ENCODE measurements around the gene EEF1AKMT1. TPM values are rescaled to one million over a fixed set of nuclear protein-coding genes. Genes with fewer than 3 reads are reported as not detected.

Gene EEF1AKMT1
- polyA plus RNA-seq, 1 donor from 2014 or later = 8.2 TPM

GRCh38 chr13:20728579-20729311 is 45.0 kb downstream of the EEF1AKMT1 start:
- no peaks in the 10 kb centered on the region for H3K9me3 ChIP-seq (ENCODE audit: low read length)
- H3K79me2 ChIP-seq (replicated peaks; ENCODE audit: insufficient read depth, low read length) = no peaks in the 10 kb centered on the region
- H3K4me3 ChIP-seq (ENCODE audit: low read length) = no peak overlapping the region
- H3F3A ChIP-seq (ENCODE audit: insufficient read depth, low read length, poor library complexity, severe bottlenecking) = no peaks in the 10 kb centered on the region
- H3K9me2 ChIP-seq (ENCODE audit: insufficient read depth, low read length) = no peaks in the 10 kb centered on the region
- no peak for TF ChIP-seq EZH2 (IDR thresholded peaks at IDR 0.05; ENCODE audit: borderline replicate concordance, insufficient read depth, low read length, poor library complexity, severe bottlenecking)
- no peak for TF ChIP-seq CTCF (IDR thresholded peaks at IDR 0.05; ENCODE audit: poor library complexity, severe bottlenecking)
- no peak for TF ChIP-seq SMC3 (conservative IDR thresholded peaks at IDR 0.05; ENCODE audit: poor library complexity)
- H3K4me2 ChIP-seq (ENCODE audit: low read length) = no peak overlapping the region
- H3K36me3 ChIP-seq (ENCODE audit: insufficient read depth, low read length) = no peaks in the 10 kb centered on the region
- H3K27ac ChIP-seq (ENCODE audit: low read length) = no peak overlapping the region
- no peaks in the 10 kb centered on the region for H4K20me1 ChIP-seq (ENCODE audit: insufficient read depth)
- H3K9ac ChIP-seq (ENCODE audit: low read length) = no peak overlapping the region
- no peaks in the 10 kb centered on the region for H3K27me3 ChIP-seq (ENCODE audit: insufficient read depth, low read depth, low read length)
- H2AFZ ChIP-seq (ENCODE audit: low read depth, low read length) = no peak overlapping the region

- Histone ChIP-seq H2AFZ (ENCODE audit: low read depth, low read length) (no peak overlapping the region), H3K79me2 (replicated peaks; ENCODE audit: insufficient read depth, low read length) (no peaks in the 10 kb centered on the region), H3K4me3 (ENCODE audit: low read length) (no peak overlapping the region), H3K9me2 (ENCODE audit: insufficient read depth, low read length) (no peaks in the 10 kb centered on the region), H4K20me1 (ENCODE audit: insufficient read depth) (no peaks in the 10 kb centered on the region), H3K4me2 (ENCODE audit: low read length) (no peak overlapping the region), H3K27ac (ENCODE audit: low read length) (no peak overlapping the region), H3K9me3 (ENCODE audit: low read length) (no peaks in the 10 kb centered on the region), H3K36me3 (ENCODE audit: insufficient read depth, low read length) (no peaks in the 10 kb centered on the region), H3K27me3 (ENCODE audit: insufficient read depth, low read depth, low read length) (no peaks in the 10 kb centered on the region), H3F3A (ENCODE audit: insufficient read depth, low read length, poor library complexity, severe bottlenecking) (no peaks in the 10 kb centered on the region), H3K9ac (ENCODE audit: low read length) (no peak overlapping the region)
- no peak for TF ChIP-seq REST (IDR thresholded peaks at IDR 0.05; ENCODE audit: borderline replicate concordance)
- TF ChIP-seq POLR2AphosphoS5 (IDR thresholded peaks at IDR 0.05) = no peak
- TF ChIP-seq TAF1 (IDR thresholded peaks at IDR 0.05; ENCODE audit: low read depth) = no peak
- no peak for TF ChIP-seq CTCF (IDR thresholded peaks at IDR 0.05; ENCODE audit: poor library complexity, severe bottlenecking)
These were observed 45.9 kb downstream of the EEF1AKMT1 start for GRCh38 chr13:20727856-20728255.
